NOMO-1 treated with DMSO at 0.1 percent for 48 hours (cell line): ENCODE data around the gene KLHDC8A.

Experiments
- DNase-seq: peaks from one replicate; lab custom pipeline; 2025; ENCODE audit not compliant: unreplicated experiment; lab: John Stamatoyannopoulos, UW

The KLHDC8A gene

DNA sequence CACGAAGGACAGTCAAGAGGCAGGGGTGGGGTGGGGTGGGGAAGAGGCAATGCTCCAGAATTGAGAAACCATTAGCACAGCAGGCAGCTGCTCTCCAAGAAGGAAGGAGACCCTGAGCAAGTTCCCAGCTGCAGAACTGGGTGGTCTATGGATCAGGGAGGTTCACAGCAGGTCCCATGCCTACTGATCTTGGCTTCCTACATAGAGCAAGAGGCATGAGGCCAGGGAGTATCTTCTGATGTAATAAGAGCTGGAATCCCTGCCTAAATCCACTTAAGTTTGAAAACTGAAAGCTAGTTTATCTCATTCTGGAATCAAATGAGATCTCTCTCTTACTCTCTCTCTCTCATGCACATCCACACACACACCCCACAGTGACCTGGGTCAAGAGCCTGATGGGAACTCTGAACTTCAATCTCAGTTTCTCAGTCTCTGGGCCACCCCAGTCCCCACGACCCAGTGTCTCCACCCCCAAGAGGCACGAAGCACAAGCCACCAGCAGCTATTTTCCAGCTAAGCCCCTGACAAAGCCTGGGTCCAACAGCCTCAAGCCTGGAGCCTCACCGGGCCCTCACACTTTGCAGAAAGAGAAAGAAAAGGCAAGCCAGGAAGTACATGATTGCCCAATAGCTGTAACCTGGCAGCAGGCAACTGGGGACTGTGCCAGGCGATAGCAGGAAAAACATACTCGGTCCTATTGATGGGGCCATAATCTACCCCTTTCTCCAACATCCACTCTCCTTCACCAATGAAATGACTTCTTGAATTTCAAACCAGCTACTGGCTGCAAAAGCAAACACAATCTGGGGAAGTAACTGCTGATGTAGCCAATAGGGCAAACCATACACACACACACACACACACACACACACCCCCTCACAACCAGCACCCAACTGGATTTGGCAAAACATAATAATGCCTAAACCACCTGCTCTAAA lies 37.4 kb downstream of the KLHDC8A start:
- peak; percentile 68 for DNase-seq

GRCh38 chr1:205318231-205318991 lies 38.3 kb downstream of the KLHDC8A start:
- DNase-seq: no peak

DNA sequence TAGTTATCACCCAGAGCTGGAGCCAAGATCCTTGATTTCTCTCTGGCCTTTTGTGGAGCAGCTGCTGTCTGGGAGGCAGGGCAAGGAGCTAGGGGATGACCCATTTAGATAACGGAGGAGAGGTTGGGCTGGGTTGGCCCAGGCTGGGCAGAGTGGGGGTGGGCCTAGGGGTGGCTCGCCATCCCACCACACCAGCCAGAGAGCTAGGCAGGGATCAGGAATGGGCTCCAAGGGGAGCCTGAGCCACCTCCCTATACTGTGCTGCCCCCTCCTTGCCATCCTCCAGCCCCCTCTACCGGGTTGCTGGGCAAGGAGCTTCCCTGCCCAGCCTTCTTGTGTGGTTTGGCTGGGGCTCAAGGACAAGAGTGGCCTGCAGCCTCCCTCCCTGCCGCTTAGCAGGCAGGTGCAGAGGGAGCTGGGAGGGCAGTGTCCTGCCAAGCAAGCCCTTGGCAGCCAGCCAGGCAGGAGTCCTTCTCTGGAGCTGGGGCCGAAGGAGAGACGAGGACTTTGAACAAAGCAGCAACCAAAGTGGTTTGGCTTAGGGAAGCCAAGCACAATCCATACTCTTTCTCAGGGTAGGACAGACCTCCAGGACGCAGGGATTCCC lies 39.3 kb downstream of the KLHDC8A start:
- no peak for DNase-seq

GRCh38 chr1:205316161-205316566 lies 40.6 kb downstream of the KLHDC8A start:
- DNase-seq: no peak

DNA sequence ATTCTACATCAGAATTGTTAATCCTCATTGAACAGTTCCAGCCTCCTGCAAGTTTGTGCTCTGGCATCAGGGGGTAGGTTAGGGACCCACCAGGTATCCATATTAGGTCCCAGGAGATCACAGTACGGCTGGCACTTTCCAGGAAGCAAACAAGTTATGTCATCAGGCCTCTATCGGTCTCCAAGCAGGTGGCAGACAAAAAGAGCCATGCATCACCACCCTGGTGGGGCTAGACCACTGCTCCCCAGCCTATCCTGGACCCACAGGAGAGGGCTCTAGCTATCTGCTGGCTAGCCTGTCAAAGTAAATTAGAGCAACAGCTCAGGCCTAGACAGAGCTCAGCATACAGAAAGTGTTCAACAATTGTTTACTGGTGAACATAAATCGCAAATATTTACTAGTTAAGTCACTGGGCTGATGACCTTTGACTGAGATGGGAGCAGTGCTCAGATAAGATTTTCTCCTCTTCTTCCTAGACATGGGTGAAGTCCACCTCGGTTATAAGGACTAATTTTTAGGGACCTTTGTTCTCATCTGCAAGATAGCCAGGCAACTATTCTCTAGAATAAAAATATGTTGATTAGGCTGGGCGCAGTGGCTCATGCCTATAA lies 41.6 kb downstream of the KLHDC8A start:
- DNase-seq: no peak

DNA sequence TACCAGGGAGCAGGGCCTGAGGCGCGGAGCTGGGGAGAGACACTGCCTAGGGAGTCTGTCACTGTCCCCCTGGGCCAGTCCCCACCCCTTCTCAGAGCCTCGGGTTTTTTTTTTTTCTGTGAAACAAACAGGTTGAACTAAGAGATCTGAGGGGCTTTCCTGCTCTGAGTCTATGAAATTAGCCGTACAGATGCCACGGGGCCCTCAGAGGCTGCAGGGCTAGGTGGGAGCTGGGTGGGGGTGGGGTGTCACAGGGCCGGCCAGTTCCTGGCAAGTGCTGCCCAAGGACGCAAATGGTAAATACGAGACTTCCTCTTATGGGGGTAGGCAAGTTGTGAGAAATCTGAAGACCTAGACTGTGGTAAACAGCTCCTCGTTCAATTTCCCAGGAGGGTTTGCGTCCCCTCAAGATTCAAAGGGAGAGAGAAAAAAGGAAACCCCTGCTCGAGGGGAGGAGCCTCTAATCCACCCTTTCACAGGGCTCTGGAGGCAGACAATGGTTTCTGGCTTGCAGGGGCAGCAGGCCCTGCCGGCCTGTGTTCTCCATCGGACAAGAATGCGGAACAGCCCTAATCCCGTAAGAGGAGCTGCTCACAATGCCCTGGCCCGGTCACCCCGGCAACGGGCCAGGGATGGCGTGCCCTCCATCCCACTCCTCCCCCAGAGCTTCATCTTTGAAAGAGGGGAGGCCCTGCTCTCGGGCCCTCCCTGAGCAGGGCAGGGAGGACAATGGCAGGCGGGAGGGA lies 43.0 kb downstream of the KLHDC8A start:
- DNase-seq: peak; percentile 36

- DNase-seq: no peak
Observed at GRCh38 chr1:205312866-205313562, 43.7 kb downstream of the KLHDC8A start.

GRCh38 chr1:205310976-205311704 lies 45.6 kb downstream of the KLHDC8A start:
- peak; percentile 73 for DNase-seq

- no peak for DNase-seq
Observed at GRCh38 chr1:205309741-205310140, 47.0 kb downstream of the KLHDC8A start.

GRCh38 chr1:205306929-205307566 lies 49.7 kb downstream of the KLHDC8A start:
- DNase-seq: no peak

DNA sequence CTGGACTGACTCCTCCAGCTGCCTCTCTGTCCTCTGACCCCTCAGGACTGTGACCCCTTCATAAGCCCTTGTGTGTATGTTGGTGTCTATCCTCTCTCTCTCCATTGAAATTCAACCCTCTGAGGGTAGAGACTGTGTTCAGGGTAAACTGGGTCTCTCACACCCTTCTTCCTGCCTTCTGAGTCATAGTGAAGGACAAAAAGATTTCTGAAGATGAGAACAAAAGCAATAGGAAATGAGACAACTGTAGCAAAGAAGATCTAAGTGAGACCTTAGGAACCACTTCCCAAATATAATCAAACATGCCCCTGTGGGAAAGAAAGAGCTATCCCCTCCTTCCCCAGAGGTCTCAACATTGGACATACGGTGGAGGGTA lies 52.0 kb downstream of the KLHDC8A start:
- DNase-seq: no peak

DNA sequence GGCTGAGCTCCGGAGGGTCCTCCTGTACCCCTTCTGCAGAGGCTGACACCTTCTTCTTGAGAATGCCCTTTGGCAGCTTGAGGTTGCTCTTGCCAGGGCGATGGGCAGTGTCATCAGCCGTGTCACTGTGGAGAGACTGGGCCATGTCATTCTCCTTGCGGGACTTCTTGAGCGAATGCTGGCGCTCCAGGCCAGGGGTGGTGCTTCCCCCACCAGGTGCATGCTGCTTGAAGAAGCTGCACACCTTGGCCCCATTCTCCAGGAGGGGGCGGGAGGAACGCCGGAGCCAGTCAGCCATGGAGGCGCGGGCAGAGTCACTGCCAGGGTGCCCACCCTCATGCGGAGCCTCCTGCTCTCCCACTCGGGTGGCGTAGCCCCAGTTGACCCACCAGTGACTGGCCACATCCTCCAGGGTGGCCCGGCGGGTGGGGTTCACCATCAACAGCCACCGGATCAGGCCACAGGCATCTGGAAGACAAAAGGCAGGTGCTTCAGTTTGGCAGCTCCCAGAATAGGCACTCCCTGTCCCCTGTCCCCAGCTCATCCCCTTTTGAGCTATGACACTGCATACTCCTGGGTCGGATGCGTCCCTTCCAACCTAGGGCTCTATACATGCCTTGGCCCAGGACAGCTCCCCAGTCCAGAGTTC lies 52.6 kb downstream of the KLHDC8A start:
- no peak for DNase-seq

DNA sequence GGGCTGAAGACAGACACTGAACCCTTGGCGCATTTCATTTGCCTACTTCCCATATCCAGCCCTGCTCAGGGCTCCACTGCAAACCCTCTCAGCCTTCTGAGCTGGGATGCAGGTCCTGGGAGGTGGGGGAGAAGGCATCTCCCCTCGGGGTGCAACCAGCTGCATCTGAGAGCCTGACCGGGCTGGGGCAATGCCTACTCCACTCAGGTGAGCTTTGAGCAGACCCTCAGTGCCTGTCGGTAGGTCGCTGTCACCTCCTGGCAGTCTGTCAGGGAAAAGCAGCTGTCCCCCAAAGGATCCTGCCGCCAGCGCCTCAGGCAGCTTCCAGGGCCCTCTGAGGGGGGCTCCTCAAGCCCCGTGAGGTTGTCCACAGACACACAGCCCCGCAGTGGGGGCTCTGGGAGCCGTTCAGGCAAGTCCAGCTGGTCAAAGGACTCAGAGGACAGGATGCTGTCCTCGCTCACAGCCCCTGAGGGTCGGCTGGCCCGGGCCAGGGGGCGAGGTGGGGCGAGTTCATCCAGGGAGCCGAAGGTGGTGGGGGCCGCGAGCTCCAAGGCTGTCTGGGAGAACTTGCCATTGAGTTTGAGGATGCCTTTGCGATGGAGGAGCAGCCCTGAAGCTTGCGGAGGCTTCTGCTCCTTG lies 53.4 kb downstream of the KLHDC8A start:
- DNase-seq: no peak

- DNase-seq: no peak
Observed at GRCh38 chr1:205301842-205302588, 54.7 kb downstream of the KLHDC8A start.

- no peak for DNase-seq
Observed at GRCh38 chr1:205301205-205301821, 55.4 kb downstream of the KLHDC8A start.

DNA sequence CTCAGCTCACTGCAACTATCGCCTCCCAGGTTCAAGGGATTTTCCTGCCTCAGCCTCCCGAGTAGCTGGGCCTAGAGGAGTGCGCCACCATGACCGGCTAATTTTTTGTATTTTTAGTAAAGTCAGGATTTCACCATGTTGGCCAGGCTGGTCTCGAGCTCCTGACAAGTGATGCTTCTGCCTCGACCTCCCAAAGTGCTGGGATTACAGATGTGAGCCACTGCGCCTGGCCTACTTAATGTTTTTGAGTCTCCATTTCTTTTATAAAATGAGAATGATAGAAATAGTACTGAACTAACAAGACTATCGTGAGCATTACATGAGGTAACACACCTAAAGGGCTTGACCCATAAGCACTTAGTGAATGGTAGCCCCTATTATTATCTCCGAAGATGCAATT lies 56.6 kb downstream of the KLHDC8A start:
- no peak for DNase-seq
